BLaER1 treated with 17β-estradiol and CSF1 and Interleukin-3, amounts not matched to agents 10 nM and 100 nM (cell line): ENCODE measurements around the gene SLC25A45.

ENCODE experiments used
- H3K27ac ChIP-seq, 11 experiments: shearing (Covaris generic); formaldehyde crosslinking; 2 replicates each; pipeline ENCODE4 v1.8.1; 2022
- H3K27me3 ChIP-seq, 11 experiments: shearing (Covaris generic); formaldehyde crosslinking; 2 replicates each; pipeline ENCODE4 v1.8.1; 2022
- H3K36me3 ChIP-seq, 11 experiments: shearing (Covaris generic); formaldehyde crosslinking; 2 replicates each; pipeline ENCODE4 v1.8.1; 2022
- H3K4me1 ChIP-seq, 10 experiments: shearing (Covaris generic); formaldehyde crosslinking; 2 replicates each; pipeline ENCODE4 v1.8.1; 2022
- H3K4me2 ChIP-seq, 11 experiments: shearing (Covaris generic); formaldehyde crosslinking; 2 replicates each; pipeline ENCODE4 v1.8.1; 2022
- H3K4me3 ChIP-seq, 10 experiments: shearing (Covaris generic); formaldehyde crosslinking; 2 replicates each; pipeline ENCODE4 v1.8.1; 2022
- H3K9ac ChIP-seq, 11 experiments: shearing (Covaris generic); formaldehyde crosslinking; 2 replicates each; pipeline ENCODE4 v1.8.1; 2022
- H3K9me3 ChIP-seq, 11 experiments: shearing (Covaris generic); formaldehyde crosslinking; replicated peaks in 1 of 11; 2 replicates each; pipeline ENCODE4 v1.8.1; 2022
- H4K20me1 ChIP-seq, 11 experiments: shearing (Covaris generic); formaldehyde crosslinking; 2 replicates each; pipeline ENCODE4 v1.8.1; 2022
- Cebpa-rat ChIP-seq, 11 experiments: shearing (Covaris generic); IDR thresholded peaks; 2 replicates each; pipeline ENCODE4 v1.8.1; 2022

The SLC25A45 gene

GRCh38 chr11:65380460-65381119, 1.9 kb downstream of the SLC25A45 start:
- H4K20me1 ChIP-seq: no peaks in the 10 kb centered on the region
- peak overlapping the region; percentile 86 to 99 (median 95) for H3K4me2 ChIP-seq
- no peaks in the 10 kb centered on the region for H3K27me3 ChIP-seq
- H3K4me1 ChIP-seq: peaks cover 82 to 91% (median 86%) of the 10 kb centered on the region in 10 experiments
- H3K4me3 ChIP-seq: peak overlapping the region in 2 of 10 experiments; percentile 59 to 61; a peak in 3 of 20 replicates
- H3K9ac ChIP-seq: peak overlapping the region; percentile 83 to 90 (median 85); a peak in 18 of 22 replicates
- peak overlapping the region in 10 of 11 experiments; percentile 86 to 97 (median 91); a peak in 20 of 22 replicates for H3K27ac ChIP-seq
- TF ChIP-seq Cebpa-rat (IDR thresholded peaks at IDR 0.05): no peak
- no peaks in the 10 kb centered on the region for H3K9me3 ChIP-seq
- no peaks in the 10 kb centered on the region for H3K36me3 ChIP-seq

GRCh38 chr11:65379698-65380459, 2.6 kb downstream of the SLC25A45 start:
- no peak for TF ChIP-seq Cebpa-rat (IDR thresholded peaks at IDR 0.05)
- no peaks in the 10 kb centered on the region for H3K36me3 ChIP-seq
- peak overlapping the region in 10 of 11 experiments; percentile 19 to 90 (median 85); a peak in 13 of 22 replicates for H3K9ac ChIP-seq
- no peaks in the 10 kb centered on the region for H3K9me3 ChIP-seq
- H3K27me3 ChIP-seq: no peaks in the 10 kb centered on the region
- peak overlapping the region in 9 of 11 experiments; percentile 25 to 97 (median 91); a peak in 14 of 22 replicates for H3K27ac ChIP-seq
- H3K4me2 ChIP-seq: peak overlapping the region; percentile 86 to 99 (median 95); a peak in 21 of 22 replicates
- H3K4me3 ChIP-seq: no peak overlapping the region
- H3K4me1 ChIP-seq: peaks cover 74 to 86% (median 81%) of the 10 kb centered on the region in 10 experiments
- H4K20me1 ChIP-seq: no peaks in the 10 kb centered on the region

GRCh38 chr11:65378928-65379638, 3.4 kb downstream of the SLC25A45 start:
- no peak for TF ChIP-seq Cebpa-rat (IDR thresholded peaks at IDR 0.05)
- no peaks in the 10 kb centered on the region for H3K36me3 ChIP-seq
- H3K4me2 ChIP-seq: peak overlapping the region; percentile 72 to 98 (median 85); a peak in 21 of 22 replicates
- H3K4me3 ChIP-seq: no peak overlapping the region
- no peaks in the 10 kb centered on the region for H3K27me3 ChIP-seq
- no peaks in the 10 kb centered on the region for H3K9me3 ChIP-seq
- peak overlapping the region; percentile 59 to 86 (median 78); a peak in 20 of 22 replicates for H3K9ac ChIP-seq
- no peaks in the 10 kb centered on the region for H4K20me1 ChIP-seq
- H3K27ac ChIP-seq: peak overlapping the region; percentile 45 to 97 (median 88); a peak in 18 of 22 replicates
- peaks cover 67 to 78% (median 73%) of the 10 kb centered on the region in 10 experiments for H3K4me1 ChIP-seq

GRCh38 chr11:65378208-65378927, 4.1 kb downstream of the SLC25A45 start:
- no peak for TF ChIP-seq Cebpa-rat (IDR thresholded peaks at IDR 0.05)
- Histone ChIP-seq H3K9me3 (no peaks in the 10 kb centered on the region), H3K4me2 (peak overlapping the region; percentile 72 to 94 (median 79)), H3K27me3 (no peaks in the 10 kb centered on the region), H4K20me1 (no peaks in the 10 kb centered on the region), H3K4me1 (peaks cover 59 to 71% (median 65%) of the 10 kb centered on the region in 10 experiments), H3K36me3 (no peaks in the 10 kb centered on the region), H3K27ac (peak overlapping the region; percentile 45 to 97 (median 79)), H3K9ac (peak overlapping the region; percentile 59 to 81 (median 71)), H3K4me3 (peak overlapping the region in 1 of 10 experiments; percentile 28; a peak in 2 of 20 replicates)

GRCh38 chr11:65377777-65378176, 4.7 kb downstream of the SLC25A45 start:
- no peaks in the 10 kb centered on the region for H3K27me3 ChIP-seq
- no peaks in the 10 kb centered on the region for H3K36me3 ChIP-seq
- H3K4me1 ChIP-seq: peaks cover 53 to 66% (median 60%) of the 10 kb centered on the region in 10 experiments
- H3K4me3 ChIP-seq: peak overlapping the region in 1 of 10 experiments; percentile 28; a peak in 2 of 20 replicates
- H3K4me2 ChIP-seq: peak overlapping the region; percentile 72 to 94 (median 79)
- TF ChIP-seq Cebpa-rat (IDR thresholded peaks at IDR 0.05): no peak
- peak overlapping the region; percentile 45 to 97 (median 79) for H3K27ac ChIP-seq
- H4K20me1 ChIP-seq: no peaks in the 10 kb centered on the region
- no peaks in the 10 kb centered on the region for H3K9me3 ChIP-seq
- peak overlapping the region; percentile 59 to 81 (median 71) for H3K9ac ChIP-seq

GRCh38 chr11:65377036-65377435, 5.4 kb downstream of the SLC25A45 start:
- no peak for TF ChIP-seq Cebpa-rat (IDR thresholded peaks at IDR 0.05)
- Histone ChIP-seq H3K27ac (peak overlapping the region in 8 of 11 experiments; percentile 71 to 97 (median 81); a peak in 14 of 22 replicates), H3K4me2 (peak overlapping the region; percentile 72 to 94 (median 79); a peak in 19 of 22 replicates), H3K27me3 (no peaks in the 10 kb centered on the region), H3K4me1 (peaks cover 51 to 68% (median 60%) of the 10 kb centered on the region in 10 experiments), H3K9me3 (no peaks in the 10 kb centered on the region), H3K9ac (peak overlapping the region in 10 of 11 experiments; percentile 59 to 81 (median 70); a peak in 11 of 22 replicates), H3K4me3 (no peak overlapping the region), H3K36me3 (no peaks in the 10 kb centered on the region), H4K20me1 (no peaks in the 10 kb centered on the region)

- Histone ChIP-seq H3K4me3 (no peak overlapping the region), H3K36me3 (no peaks in the 10 kb centered on the region), H3K27ac (peak overlapping the region in 4 of 11 experiments; percentile 73 to 91 (median 78); a peak in 6 of 22 replicates), H3K27me3 (no peaks in the 10 kb centered on the region), H4K20me1 (no peaks in the 10 kb centered on the region), H3K9me3 (no peaks in the 10 kb centered on the region), H3K9ac (peak overlapping the region in 3 of 11 experiments; percentile 24 to 81 (median 72); a peak in 2 of 22 replicates), H3K4me2 (no peak overlapping the region), H3K4me1 (peaks cover 44 to 68% (median 56%) of the 10 kb centered on the region in 10 experiments)
- TF ChIP-seq Cebpa-rat (IDR thresholded peaks at IDR 0.05): no peak
Observed at GRCh38 chr11:65376138-65376713, 6.2 kb downstream of the SLC25A45 start.

- H3K36me3 ChIP-seq: no peaks in the 10 kb centered on the region
- 0 out of 22 replicates have a peak overlapping the region, but pooled peaks of 2 of the 11 experiments have one; percentile 9 to 13 for H3K27ac ChIP-seq
- no peaks in the 10 kb centered on the region for H3K9me3 ChIP-seq
- H3K27me3 ChIP-seq: no peaks in the 10 kb centered on the region
- no peaks in the 10 kb centered on the region for H4K20me1 ChIP-seq
- peaks cover 40 to 68% (median 56%) of the 10 kb centered on the region in 10 experiments for H3K4me1 ChIP-seq
- H3K4me3 ChIP-seq: no peak overlapping the region
- no peak overlapping the region for H3K4me2 ChIP-seq
- no peak for TF ChIP-seq Cebpa-rat (IDR thresholded peaks at IDR 0.05)
- H3K9ac ChIP-seq: no peak overlapping the region
Observed at GRCh38 chr11:65375012-65375411, 7.4 kb downstream of the SLC25A45 start.
